GM19467 (cell line): ENCODE measurements around the gene PCNT.
"Not testable (repeated sequence)": the region's sequence is repeated elsewhere in the genome, so short reads cannot be mapped to it uniquely, and the experiment has no call there.

Experiments used
- ATAC-seq: cut with Tn5 transposase; IDR thresholded peaks from one replicate; pipeline ENCODE4 v1.9.1; 2021; ENCODE audit warnings: mild to moderate bottlenecking, moderate library complexity; ENCODE audit not compliant: unreplicated experiment

The PCNT gene

GRCh38 chr21:46304437-46304836, 19.5 kb upstream of the PCNT start:
- ATAC-seq = no peak

DNA sequence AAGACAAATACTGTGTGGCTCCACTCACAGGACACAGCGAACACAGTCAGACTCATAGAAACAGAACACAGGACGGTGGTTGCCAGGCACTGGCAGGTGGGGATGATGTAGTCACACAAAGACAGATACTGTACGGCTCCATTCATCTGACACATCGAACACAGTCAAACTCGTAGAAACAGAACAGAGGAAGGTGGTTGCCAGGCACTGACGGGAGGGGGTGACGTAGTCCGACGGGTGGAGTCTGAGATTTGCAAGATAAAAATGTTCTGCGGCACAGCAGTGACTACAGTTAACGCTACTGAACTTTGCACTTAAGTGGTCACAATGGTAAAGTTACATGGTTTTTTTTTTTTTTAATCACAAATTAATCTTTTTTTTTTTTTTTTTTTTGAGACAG, 19.0 kb upstream of the PCNT start:
- no peak for ATAC-seq

GRCh38 chr21:46307625-46308024, 16.3 kb upstream of the PCNT start:
- ATAC-seq = no peak

- no peak for ATAC-seq
Observed at GRCh38 chr21:46308431-46308830, 15.5 kb upstream of the PCNT start.

DNA sequence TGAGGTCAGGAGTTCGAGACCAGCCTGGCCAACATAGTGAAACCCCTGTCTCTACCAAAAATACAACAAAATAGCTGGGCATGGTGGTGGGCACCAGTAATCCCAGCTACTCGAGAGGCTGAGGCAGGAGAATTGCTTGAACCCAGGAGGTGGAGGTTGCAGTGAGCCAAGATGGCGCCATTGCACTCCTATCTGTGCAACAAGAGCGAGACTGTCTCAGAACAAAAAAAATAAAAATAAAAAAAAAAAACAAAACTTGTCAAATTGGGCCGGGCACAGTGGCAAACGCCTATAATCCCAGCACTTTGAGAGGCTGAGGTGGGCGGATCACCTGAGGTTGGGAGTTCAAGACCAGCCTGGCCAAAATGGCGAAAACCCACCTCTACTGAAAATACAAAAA, 13.7 kb upstream of the PCNT start:
- not testable (repeated sequence) for ATAC-seq

DNA sequence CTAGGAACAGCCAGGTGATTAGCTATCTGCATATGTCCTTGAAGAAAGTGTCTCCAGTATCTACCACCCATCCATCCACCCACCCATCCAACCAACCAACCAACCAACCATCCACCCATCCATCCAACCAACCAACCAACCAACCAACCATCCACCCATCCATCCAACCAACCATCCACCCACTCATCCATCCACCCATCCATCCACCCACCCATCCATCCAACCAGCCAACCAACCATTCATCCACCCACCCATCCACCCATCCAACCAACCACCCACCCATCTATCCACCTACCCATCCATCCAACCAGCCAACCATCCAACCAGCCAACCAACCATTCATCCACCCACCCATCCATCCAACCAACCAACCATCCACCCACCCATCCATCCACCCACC, 12.4 kb upstream of the PCNT start:
- ATAC-seq = no peak

DNA sequence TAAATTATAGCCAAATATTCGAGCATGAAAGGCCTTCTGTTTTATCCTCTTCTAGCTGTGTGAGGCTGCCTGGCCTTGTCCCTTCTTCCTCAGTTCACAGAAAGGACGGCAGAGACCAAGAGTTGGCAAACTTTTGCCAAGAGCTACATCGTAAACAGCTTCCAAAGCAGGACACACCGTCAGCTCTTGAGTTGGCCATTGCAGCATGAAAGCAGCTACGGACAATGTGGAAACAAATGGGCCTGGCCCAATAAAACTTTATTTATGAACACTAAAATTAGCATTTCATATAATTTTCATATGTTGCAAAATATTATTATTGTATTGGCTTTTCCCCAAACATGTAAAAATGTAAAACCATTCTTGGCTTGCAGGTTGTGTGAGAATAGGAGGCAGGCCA, 11.0 kb upstream of the PCNT start:
- ATAC-seq = no peak

- no peak for ATAC-seq
Observed at GRCh38 chr21:46314441-46315020, 9.4 kb upstream of the PCNT start.

DNA sequence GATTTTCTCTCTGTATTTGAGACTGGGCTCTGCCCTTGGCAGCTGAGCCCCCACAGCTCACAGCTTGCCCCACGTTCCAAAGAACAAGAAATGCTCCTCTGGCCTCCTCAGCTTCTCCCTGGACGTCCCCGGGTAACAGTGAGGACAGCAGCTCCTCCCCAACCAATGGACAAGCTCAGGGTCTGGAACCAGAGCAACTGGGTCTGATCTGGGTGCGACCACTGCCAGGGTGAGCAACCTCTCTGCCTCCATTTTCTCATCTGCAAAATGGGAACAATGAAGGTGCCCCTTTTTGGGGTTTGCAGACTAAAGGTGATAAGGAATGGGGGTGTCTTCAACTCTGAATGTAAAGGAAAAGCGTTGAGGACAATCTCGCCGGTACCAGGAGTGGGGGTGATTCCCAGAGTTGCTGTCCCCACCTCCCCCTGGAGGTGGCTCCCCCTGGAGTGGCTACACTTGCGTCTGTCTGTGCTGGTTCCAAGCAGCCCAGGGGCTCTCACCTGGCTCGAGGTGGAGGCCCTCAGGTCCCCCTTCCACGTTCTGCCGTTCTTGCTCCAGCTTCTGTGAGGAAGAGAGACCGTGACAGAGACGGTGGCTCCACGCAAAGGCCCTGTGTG, 7.1 kb upstream of the PCNT start:
- no peak for ATAC-seq

- no peak for ATAC-seq
Observed at GRCh38 chr21:46317710-46318463, 6.1 kb upstream of the PCNT start.

GRCh38 chr21:46318464-46318845, 5.5 kb upstream of the PCNT start:
- ATAC-seq = no peak

DNA sequence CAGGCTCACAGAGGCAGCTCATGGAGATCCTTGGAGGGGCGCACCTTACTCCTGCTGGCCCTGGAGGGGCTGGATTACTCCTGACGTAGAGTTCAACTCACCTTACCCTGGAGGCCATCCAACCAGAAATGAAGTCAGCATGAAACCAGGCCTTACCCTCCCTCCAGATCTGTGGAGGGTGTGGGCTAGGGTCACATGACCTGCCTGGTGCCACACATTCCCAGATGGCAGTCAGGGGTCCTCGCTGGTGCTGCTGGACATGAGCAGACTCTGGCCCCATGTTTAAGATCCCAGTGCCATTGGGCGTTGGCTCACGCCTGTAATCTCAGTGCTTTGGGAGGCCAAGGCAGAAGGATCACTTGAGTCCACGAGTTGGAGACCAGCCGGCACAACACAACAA, 4.8 kb upstream of the PCNT start:
- ATAC-seq = no peak

- ATAC-seq = no peak
Observed at GRCh38 chr21:46320331-46320801, 3.6 kb upstream of the PCNT start.

- ATAC-seq = no peak
Observed at GRCh38 chr21:46322351-46323226, 1.4 kb upstream of the PCNT start.

DNA sequence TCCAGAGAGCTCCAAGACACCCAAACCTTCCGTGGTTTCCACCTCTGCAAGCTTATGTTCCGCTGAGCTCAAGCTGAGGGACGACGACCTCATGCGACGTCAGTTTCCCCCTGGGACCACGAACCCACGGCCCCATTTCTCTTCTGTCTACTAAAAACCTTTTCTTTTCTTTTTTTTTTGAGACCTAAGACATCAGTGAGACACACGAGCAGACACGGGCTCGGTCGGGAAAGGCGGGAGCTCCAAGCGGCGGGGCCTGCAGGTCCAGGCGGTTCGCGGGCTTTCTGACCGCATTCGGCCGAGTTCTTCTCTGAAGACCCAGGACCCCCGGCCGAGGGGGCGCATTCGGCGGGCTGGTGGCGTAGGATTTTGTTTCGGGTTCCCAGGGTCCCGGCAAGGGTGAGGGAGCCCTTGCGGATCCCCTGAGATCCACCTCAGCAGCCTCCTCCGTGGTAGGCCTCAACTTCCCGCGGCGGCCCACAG, 688 bp upstream of the PCNT start:
- ATAC-seq = peak; percentile 6

DNA sequence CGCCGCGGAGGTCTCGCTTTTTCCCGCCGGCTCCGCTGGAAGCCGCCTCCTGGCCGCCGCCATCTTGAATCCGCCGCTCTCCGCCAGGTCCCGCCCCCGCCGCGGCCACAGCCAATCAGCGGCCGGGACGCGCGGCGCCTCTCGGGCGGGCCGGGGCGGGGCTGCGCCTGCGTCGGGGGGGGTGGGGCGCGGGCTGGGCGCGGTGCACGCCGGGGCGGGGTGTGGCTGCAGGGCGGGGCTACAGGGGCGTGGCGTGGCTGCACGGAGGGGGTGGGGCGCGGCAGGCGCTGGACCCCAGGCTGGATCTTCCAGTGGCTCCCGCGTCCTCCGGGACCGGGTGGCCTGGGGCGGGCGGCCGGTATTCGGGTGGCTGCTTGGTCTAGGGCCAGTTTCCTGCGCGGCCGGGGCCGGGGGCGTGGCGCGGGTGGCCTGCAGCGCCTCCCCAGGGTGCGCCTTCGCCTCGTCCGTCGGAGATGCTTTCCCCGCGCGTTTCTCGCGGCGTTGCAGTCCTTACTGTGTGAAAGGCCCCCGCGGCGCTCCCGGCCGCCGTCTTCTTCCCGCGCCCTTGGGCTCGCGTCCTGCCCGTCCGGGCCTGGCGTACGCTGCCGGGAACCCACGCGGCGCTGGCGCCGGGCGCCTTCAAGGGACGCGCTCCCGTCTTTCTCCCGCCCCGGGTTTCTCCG, 575 bp downstream of the PCNT start:
- ATAC-seq = peak; percentile 40

DNA sequence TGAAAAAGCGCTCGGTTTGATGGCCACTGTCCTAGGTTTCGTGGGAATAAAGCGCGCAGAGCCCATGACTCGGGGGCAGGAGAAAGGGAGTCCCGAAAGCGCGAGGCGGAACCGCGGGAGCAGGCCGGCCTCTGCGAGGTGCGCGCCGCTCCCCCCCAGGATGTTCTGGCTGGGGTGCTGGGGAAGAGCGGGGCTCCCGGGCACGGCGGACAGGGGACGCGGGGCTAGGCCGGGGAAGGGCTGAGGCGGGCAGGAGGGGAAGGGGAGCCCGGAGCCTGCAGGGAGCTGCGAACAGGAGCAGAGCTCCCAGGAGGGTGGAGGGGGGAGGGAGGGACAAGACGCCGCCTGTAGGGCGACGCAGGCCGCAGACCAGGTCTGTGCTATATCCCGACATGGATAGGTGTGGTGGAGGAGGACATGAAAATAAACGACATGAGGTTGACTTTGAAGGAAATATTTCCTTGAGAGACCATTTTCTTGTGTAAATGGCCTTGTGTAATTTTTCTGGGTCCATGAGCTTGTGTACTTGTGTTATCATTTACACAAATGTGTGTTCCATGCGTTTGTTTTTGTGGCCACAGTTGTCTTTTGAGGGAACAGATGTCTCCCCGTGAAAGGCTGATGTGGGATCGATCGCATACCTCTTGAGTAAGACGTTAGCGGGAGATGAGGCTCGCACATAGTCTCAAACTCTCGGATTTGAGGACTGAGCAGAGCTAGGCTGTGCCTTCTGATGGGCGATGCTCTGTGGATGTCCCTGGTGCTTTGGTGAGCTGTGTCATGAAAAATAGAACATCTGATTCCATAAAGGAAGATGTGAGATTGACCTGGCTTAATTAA, 1.3 kb downstream of the PCNT start:
- no peak for ATAC-seq

- no peak for ATAC-seq
Observed at GRCh38 chr21:46326110-46326703, 2.3 kb downstream of the PCNT start.

DNA sequence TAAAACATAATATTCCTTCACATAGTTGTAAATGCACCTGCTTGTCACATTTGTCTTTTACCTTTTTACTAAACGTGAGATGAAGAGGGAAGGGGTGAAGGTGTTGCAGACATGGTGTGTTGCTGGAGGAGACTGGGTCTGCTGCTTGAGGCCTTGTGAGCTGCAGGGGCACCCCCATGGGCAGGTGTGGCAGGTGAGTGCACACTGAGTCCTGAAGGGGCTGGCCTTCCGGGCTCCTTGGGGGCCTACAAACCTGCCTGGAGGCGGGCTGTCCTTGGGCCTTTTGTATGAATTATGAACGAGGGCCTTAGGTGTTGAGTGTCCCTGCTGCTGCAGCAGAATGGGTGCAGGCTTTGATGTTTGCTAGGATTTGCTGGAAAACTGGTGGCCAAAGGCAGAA, 3.8 kb downstream of the PCNT start:
- no peak for ATAC-seq
